Fibroblast of lung (primary cell): ENCODE data around the gene VCAN. TPM values are rescaled to one million over a fixed set of nuclear protein-coding genes. Genes with fewer than 3 reads are reported as not detected.

Experiments used
- DNase-seq, 2 donors: peaks; one replicate each; pipeline versions ENCODE4 v3.0.0 to v3.0.0-alpha.2; 2010; ENCODE audit warnings: low read depth in 2 of 2
- H2AFZ ChIP-seq: 2 replicates; pipeline ENCODE4 v1.5.1; 2012; ENCODE audit warnings: low read length, control low read depth, inconsistent platforms
- H3K27ac ChIP-seq: 2 replicates; pipeline ENCODE4 v1.5.1; 2011; ENCODE audit warnings: low read length, control low read depth; ENCODE audit not compliant: insufficient read depth
- H3K27me3 ChIP-seq: 2 replicates; pipeline ENCODE4 v1.5.1; 2011; ENCODE audit warnings: mild to moderate bottlenecking, low read length; ENCODE audit not compliant: control insufficient read depth, insufficient read depth
- H3K36me3 ChIP-seq: 2 replicates; pipeline ENCODE4 v1.5.1; 2011; ENCODE audit warnings: low read length; ENCODE audit not compliant: control insufficient read depth, insufficient read depth
- H3K4me1 ChIP-seq: 2 replicates; pipeline ENCODE4 v1.5.1; 2011; ENCODE audit warnings: low read length; ENCODE audit not compliant: control insufficient read depth, insufficient read depth; ENCODE audit errors: extremely low read depth
- H3K4me2 ChIP-seq: 2 replicates; pipeline ENCODE4 v1.5.1; 2011; ENCODE audit warnings: low read length, control low read depth; ENCODE audit not compliant: insufficient read depth; ENCODE audit errors: extremely low read depth
- H3K4me3 ChIP-seq, 4 experiments: fragments of 200-600 bp in 1 of 4; sonication (generic) in 1 of 4; replicated peaks in 1 of 4; 2 replicates each; pipeline ENCODE4 v1.5.1; 2011 to 2016; ENCODE audit warnings: low read length in 4 of 4, low read depth in 3 of 4, mild to moderate bottlenecking in 3 of 4, control low read depth in 2 of 4, inconsistent platforms in 1 of 4, mixed read lengths in 1 of 4; ENCODE audit not compliant: insufficient read depth in 1 of 4; ENCODE audit errors: control extremely low read depth in 1 of 4
- H3K79me2 ChIP-seq: 2 replicates; pipeline ENCODE4 v1.5.1; 2012; ENCODE audit warnings: mild to moderate bottlenecking, low read length, inconsistent platforms; ENCODE audit not compliant: control insufficient read depth, insufficient read depth
- H3K9ac ChIP-seq: 2 replicates; pipeline ENCODE4 v1.5.1; 2011; ENCODE audit warnings: mild to moderate bottlenecking, low read length, control low read depth; ENCODE audit not compliant: insufficient read depth
- H3K9me3 ChIP-seq: 2 replicates; pipeline ENCODE4 v1.5.1; 2012; ENCODE audit warnings: low read depth, low read length; ENCODE audit not compliant: control insufficient read depth, insufficient read depth
- H4K20me1 ChIP-seq: 2 replicates; pipeline ENCODE4 v1.5.1; 2011; ENCODE audit warnings: low read length; ENCODE audit not compliant: control insufficient read depth, insufficient read depth; ENCODE audit errors: extremely low read depth
- EZH2 ChIP-seq: IDR thresholded peaks from 2 replicates; pipeline ENCODE4 v1.5.1; 2012; ENCODE audit warnings: low read length, control low read depth, mild to moderate bottlenecking; ENCODE audit errors: missing control alignments
- polyA plus RNA-seq, 2 donors: library from polyadenylated mRNA; depleted of rRNA in 1 of 2; stranded (reverse) in 1 of 2; unstranded in 1 of 2; fragments of >200 nt; gene quantifications; 2 replicates each; pipeline ENCODE4 v1.2.1, GENCODE V29; 2011 to 2012; ENCODE audit warnings: missing spikeins in 1 of 2
- total RNA-seq: library from RNA; depleted of rRNA; stranded (reverse); fragments of >200 nt; gene quantifications from 2 replicates; pipeline ENCODE4 v1.2.1, GENCODE V29; 2014
- TF ChIP-seq, protein P1 (sequence below), 2 donors: IDR thresholded peaks in 1 of 2; conservative IDR thresholded peaks in 1 of 2; 1 replicate in 1 of 2; 2 replicates in 1 of 2; pipeline ENCODE4 v1.5.1; 2011 to 2012; ENCODE audit warnings: low read length in 2 of 2, control low read depth in 1 of 2, inconsistent platforms in 1 of 2, low read depth in 1 of 2, mild to moderate bottlenecking in 1 of 2

VCAN gene
- total and polyA plus RNA-seq, 2 donors (not counting 1 experiment from before 2014, with no cell fraction given), result 51.9 to 227 TPM

DNA sequence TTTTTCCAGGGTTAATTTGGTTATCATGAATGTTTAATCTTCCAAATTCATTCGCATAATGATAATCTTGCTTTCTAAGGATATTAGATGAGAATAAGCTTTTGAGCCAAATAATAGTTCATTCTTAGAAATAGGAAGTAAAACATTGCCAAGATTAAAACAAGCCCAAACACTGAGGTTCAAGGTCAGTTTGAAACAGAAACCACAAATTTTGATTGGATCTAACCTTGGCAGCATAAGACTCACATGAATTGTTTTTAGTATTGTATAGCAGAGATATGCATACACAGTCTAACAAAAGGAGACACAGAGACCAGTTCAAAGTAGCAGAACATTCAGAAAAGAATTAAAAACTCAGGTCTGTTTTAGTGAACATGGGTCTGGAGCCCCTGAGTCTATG is 43.4 kb upstream of the VCAN start:
- Histone ChIP-seq H3K9ac (no peak overlapping the region), H3K27ac (no peak overlapping the region), H3K4me2 (no peak overlapping the region), H3K4me1 (no peaks in the 10 kb centered on the region), H2AFZ (no peak overlapping the region), H4K20me1 (no peaks in the 10 kb centered on the region), H3K27me3 (no peaks in the 10 kb centered on the region), H3K4me3 (no peak overlapping the region), H3K79me2 (no peaks in the 10 kb centered on the region), H3K9me3 (no peaks in the 10 kb centered on the region), H3K36me3 (no peaks in the 10 kb centered on the region)
- peak; percentile 25 to 66 for DNase-seq
- TF ChIP-seq, protein P1, sequence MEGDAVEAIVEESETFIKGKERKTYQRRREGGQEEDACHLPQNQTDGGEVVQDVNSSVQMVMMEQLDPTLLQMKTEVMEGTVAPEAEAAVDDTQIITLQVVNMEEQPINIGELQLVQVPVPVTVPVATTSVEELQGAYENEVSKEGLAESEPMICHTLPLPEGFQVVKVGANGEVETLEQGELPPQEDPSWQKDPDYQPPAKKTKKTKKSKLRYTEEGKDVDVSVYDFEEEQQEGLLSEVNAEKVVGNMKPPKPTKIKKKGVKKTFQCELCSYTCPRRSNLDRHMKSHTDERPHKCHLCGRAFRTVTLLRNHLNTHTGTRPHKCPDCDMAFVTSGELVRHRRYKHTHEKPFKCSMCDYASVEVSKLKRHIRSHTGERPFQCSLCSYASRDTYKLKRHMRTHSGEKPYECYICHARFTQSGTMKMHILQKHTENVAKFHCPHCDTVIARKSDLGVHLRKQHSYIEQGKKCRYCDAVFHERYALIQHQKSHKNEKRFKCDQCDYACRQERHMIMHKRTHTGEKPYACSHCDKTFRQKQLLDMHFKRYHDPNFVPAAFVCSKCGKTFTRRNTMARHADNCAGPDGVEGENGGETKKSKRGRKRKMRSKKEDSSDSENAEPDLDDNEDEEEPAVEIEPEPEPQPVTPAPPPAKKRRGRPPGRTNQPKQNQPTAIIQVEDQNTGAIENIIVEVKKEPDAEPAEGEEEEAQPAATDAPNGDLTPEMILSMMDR (conservative IDR thresholded peaks at IDR 0.05 in 1 of 2, IDR thresholded peaks at IDR 0.05 in 1 of 2; ENCODE audit: low read depth in 1 of 2, low read length in 2 of 2), result no peak
- no peak for TF ChIP-seq EZH2

DNA sequence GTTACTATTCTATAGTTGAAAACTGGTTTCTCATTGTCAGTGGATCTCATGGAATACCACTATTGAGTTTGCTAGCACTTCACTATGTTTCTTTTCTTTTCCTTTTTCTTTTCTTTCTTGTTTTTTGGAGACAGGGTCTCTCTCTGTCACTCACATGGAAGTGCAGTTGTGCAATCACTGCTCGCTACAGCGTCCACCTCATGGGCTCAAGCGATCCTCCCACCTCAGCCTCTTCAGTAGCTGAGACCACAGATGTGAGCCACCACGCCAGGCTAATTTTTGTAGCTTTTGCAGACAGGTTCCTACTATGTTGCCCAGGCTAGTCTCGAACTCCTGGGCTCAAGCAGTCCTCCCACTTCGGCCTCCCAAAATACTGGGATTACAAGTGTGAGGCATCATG is 42.7 kb upstream of the VCAN start:
- H3K4me2 ChIP-seq, result no peak overlapping the region
- DNase-seq, result no peak
- H4K20me1 ChIP-seq, result no peaks in the 10 kb centered on the region
- no peaks in the 10 kb centered on the region for H3K4me1 ChIP-seq
- H3K36me3 ChIP-seq, result no peaks in the 10 kb centered on the region
- no peaks in the 10 kb centered on the region for H3K27me3 ChIP-seq
- no peak overlapping the region for H3K9ac ChIP-seq
- H3K4me3 ChIP-seq, result no peak overlapping the region
- no peak overlapping the region for H2AFZ ChIP-seq
- H3K27ac ChIP-seq, result no peak overlapping the region
- TF ChIP-seq, protein P1 (conservative IDR thresholded peaks at IDR 0.05 in 1 of 2, IDR thresholded peaks at IDR 0.05 in 1 of 2; ENCODE audit: low read depth in 1 of 2, low read length in 2 of 2), result no peak
- no peak for TF ChIP-seq EZH2
- H3K79me2 ChIP-seq, result no peaks in the 10 kb centered on the region
- H3K9me3 ChIP-seq, result no peaks in the 10 kb centered on the region

DNA sequence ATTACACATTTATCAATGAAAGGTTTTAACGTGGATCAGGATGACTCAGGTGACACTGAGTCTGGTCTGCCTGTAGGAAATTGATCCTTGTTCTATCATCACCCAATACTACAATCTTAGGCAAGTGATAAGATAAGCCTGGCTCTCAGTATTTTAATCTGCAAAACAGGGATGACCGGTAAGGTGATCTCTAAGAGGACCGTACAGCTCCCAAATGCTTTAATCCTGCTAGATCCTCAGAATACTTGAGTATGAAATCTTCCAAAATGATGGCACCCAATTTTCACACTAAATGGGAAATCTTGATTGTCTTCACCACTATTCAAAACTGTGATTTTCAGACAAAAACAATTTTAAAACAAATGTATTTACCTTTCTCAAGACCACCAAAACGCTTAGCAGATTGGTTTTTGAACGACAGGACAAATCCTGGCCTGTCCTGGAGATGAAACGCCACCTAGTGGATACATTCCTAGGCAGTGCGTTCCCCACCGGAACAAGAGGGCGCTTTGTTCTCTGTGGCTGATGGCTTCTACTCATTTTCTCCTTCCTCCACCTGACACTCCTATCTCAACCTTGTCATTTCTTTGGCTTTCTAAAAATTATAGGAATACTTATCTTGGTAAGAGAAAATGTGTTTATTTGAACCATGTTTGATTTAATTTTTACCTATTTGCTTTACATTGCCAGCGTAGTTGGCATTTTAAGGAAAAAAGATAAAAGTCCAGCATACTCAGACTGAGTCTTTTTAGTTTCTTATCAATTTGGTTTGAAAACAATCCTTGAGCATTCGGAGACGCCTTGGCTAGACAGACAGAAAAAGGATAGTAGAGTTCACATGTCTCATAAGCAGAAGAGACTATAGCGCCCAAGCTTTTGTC is 41.2 kb upstream of the VCAN start:
- peak; percentile 58 to 76 for DNase-seq
- Histone ChIP-seq H3K27me3 (no peaks in the 10 kb centered on the region), H3K9ac (no peak overlapping the region), H3K36me3 (no peaks in the 10 kb centered on the region), H3K9me3 (no peaks in the 10 kb centered on the region), H3K4me2 (no peak overlapping the region), H3K27ac (no peak overlapping the region), H4K20me1 (no peaks in the 10 kb centered on the region), H3K4me1 (no peaks in the 10 kb centered on the region), H3K4me3 (no peak overlapping the region), H3K79me2 (no peaks in the 10 kb centered on the region), H2AFZ (no peak overlapping the region)
- TF ChIP-seq, protein P1 (conservative IDR thresholded peaks at IDR 0.05 in 1 of 2, IDR thresholded peaks at IDR 0.05 in 1 of 2; ENCODE audit: low read depth in 1 of 2, low read length in 2 of 2), result peak; percentile 86 to 95
- TF ChIP-seq EZH2, result no peak
